Nephron (organoid): Measurements from ENCODE around the gene ADCY1.

Experiments used
- H3K27ac Mint-ChIP-seq, 3 experiments: 2 replicates each; pipeline ENCODE4 v1.8.0; 2020; ENCODE audit warnings: mixed read lengths in 3 of 3, mild to moderate bottlenecking in 2 of 3, moderate library complexity in 1 of 3
- H3K27me3 Mint-ChIP-seq: 2 replicates; pipeline ENCODE4 v1.8.0; 2021; ENCODE audit warnings: low read depth, mild to moderate bottlenecking, moderate library complexity, mixed read lengths
- H3K36me3 Mint-ChIP-seq: 2 replicates; pipeline ENCODE4 v1.8.0; 2020; ENCODE audit warnings: low read depth, mixed read lengths
- H3K4me1 Mint-ChIP-seq: 2 replicates; pipeline ENCODE4 v1.8.0; 2020; ENCODE audit warnings: mixed read lengths
- H3K4me3 Mint-ChIP-seq, 3 experiments: 2 replicates each; pipeline ENCODE4 v1.8.0; 2020; ENCODE audit warnings: mild to moderate bottlenecking in 3 of 3, mixed read lengths in 3 of 3, moderate library complexity in 2 of 3
- H3K9me3 Mint-ChIP-seq: 2 replicates; pipeline ENCODE4 v1.8.0; 2020; ENCODE audit warnings: mixed read lengths
- TF ChIP-seq, protein P1 (sequence below), 3 experiments: fragments of 200-600 bp; sonication (generic); IDR thresholded peaks; one replicate each; pipeline ENCODE4 v1.5.0; 2021; ENCODE audit warnings: antibody characterized with exemption in 3 of 3; ENCODE audit not compliant: unreplicated experiment in 3 of 3

Gene ADCY1

DNA sequence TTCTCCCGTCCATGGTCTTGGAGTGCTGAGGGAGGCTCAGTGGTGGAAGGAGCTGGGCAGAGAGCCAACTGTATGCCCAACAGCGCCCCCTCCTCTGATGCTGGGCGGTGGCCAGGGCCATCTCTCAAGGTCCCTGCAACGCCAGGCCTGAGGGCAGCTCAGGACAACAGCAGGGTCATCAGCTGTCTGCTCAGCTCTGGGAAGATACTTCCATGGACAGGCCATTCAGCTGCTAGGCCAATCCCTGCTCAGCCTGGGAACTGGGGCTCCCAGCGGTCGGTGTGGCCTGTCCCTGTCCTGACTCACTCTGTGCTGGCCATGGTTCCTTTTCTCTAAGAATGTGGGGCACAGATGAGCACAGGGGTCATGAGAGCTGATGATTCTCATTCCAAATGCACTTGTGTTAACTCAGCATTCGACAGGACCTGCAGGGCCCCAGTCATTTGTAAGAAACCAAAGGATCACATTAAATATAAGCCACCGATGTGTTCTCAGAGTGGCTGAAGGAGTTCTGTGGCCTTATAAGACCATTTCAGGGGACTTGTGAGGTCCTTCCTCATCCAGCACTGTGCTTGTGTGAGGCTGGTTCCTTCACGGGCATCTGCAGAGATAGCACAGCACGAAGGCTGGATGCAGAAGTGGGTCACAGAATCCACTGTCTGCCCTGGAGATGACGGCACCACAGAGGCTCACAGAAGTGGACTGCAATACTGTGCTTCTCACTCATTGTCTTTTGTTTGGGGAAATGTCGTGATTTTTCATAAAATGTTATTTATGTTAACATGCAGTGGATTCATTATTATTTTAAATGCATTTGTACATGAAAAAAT lies 73.0 kb downstream of the ADCY1 start:
- H3K4me3 Mint-ChIP-seq = no peak overlapping the region
- no peak overlapping the region for H3K27ac Mint-ChIP-seq
- TF ChIP-seq, protein P1, sequence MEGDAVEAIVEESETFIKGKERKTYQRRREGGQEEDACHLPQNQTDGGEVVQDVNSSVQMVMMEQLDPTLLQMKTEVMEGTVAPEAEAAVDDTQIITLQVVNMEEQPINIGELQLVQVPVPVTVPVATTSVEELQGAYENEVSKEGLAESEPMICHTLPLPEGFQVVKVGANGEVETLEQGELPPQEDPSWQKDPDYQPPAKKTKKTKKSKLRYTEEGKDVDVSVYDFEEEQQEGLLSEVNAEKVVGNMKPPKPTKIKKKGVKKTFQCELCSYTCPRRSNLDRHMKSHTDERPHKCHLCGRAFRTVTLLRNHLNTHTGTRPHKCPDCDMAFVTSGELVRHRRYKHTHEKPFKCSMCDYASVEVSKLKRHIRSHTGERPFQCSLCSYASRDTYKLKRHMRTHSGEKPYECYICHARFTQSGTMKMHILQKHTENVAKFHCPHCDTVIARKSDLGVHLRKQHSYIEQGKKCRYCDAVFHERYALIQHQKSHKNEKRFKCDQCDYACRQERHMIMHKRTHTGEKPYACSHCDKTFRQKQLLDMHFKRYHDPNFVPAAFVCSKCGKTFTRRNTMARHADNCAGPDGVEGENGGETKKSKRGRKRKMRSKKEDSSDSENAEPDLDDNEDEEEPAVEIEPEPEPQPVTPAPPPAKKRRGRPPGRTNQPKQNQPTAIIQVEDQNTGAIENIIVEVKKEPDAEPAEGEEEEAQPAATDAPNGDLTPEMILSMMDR (IDR thresholded peaks at IDR 0.05; ENCODE audit: unreplicated experiment in 3 of 3) = no peak
- H3K36me3 Mint-ChIP-seq = no peaks in the 10 kb centered on the region
- H3K4me1 Mint-ChIP-seq = no peaks in the 10 kb centered on the region
- H3K9me3 Mint-ChIP-seq = no peaks in the 10 kb centered on the region
- H3K27me3 Mint-ChIP-seq = no peaks in the 10 kb centered on the region

DNA sequence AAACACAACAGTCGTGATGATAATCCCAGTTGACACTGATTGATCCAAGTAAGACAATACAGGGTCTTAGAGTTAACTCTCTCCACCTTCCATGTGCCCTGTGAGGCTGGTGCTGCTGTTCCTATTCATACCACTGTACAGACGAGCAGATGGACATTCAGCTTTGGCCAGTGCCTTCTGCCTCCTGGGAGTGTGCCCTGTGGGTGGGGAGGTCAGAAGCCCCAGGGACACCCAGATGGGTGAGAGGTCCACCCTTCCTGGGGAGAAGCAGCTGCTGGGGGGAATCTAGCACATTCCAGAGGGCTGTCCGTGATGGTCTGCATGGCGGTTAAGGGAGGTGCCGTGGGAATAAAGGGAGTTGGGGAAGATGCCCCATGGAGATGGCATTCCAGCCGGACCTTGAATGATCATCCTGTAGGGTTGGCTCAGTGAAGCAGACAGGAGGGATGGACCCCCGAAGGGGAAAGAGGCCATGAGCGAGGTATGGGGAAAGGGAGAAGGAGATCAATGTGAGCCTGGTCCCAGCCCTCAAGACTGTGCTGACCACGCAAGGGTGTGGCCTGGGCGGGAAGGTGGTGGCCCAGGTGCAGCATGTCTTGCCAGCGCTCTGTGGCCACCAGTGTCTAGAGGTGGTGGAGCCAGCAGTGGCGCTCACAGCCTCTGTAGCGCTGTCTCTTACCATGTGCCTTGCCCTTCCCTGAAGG lies 74.0 kb downstream of the ADCY1 start:
- no peaks in the 10 kb centered on the region for H3K36me3 Mint-ChIP-seq
- H3K4me1 Mint-ChIP-seq = no peaks in the 10 kb centered on the region
- TF ChIP-seq, protein P1 (IDR thresholded peaks at IDR 0.05; ENCODE audit: unreplicated experiment in 3 of 3) = no peak
- no peak overlapping the region for H3K4me3 Mint-ChIP-seq
- H3K27me3 Mint-ChIP-seq = no peaks in the 10 kb centered on the region
- no peak overlapping the region for H3K27ac Mint-ChIP-seq
- H3K9me3 Mint-ChIP-seq = no peaks in the 10 kb centered on the region

DNA sequence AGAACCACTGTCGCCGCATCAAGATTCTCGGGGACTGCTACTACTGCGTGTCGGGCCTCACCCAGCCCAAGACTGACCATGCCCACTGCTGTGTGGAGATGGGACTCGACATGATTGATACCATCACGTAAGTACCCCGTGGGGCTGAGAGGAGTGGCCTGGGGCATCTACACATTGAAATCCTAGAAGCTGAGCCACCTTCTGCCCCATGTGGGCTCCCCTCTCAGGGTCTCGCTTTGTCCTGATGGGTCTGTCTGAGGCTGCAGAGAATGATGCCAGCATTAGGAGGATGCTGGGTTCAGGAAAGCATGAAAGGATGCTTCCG lies 74.5 kb downstream of the ADCY1 start:
- no peak overlapping the region for H3K4me3 Mint-ChIP-seq
- no peak overlapping the region for H3K27ac Mint-ChIP-seq
- H3K27me3 Mint-ChIP-seq = no peaks in the 10 kb centered on the region
- TF ChIP-seq, protein P1 (IDR thresholded peaks at IDR 0.05; ENCODE audit: unreplicated experiment in 3 of 3) = no peak
- no peaks in the 10 kb centered on the region for H3K36me3 Mint-ChIP-seq
- H3K9me3 Mint-ChIP-seq = no peaks in the 10 kb centered on the region
- no peaks in the 10 kb centered on the region for H3K4me1 Mint-ChIP-seq

DNA sequence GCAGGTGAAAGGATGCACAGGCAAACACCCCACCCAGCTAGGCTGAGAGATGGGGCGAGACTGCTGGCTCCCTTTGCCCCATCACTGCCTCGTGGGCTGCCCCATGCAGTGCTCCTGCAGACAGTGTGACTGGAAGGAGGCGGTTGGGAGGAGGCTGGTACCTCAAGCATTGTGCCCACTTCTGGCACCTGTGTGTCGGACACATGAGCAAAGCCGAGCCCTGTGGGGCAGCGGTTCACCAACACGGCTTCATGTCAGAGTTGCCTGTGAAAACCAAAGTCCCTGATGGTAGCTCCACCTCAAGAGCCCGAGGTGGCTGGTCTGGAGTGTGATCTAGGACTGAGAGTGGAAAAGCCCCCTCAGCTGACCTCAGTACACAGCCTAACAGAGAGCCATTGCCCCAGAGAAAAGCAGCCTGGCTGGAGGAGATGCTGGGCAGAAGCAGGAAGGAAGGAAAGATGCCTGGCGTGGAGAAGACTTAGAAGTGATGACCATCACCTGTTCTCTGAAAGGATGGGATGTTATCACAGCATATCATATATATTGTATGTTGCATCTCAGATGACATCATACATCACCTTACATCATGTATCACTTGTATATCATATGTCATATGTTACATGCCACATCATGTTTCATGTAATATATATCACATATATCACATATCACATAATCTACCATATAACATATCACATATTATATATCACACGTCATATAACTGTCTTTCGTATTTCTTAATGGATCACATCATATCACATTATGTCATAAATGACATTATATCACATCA lies 75.6 kb downstream of the ADCY1 start:
- H3K27ac Mint-ChIP-seq = no peak overlapping the region
- H3K4me3 Mint-ChIP-seq = no peak overlapping the region
- H3K9me3 Mint-ChIP-seq = no peaks in the 10 kb centered on the region
- H3K4me1 Mint-ChIP-seq = no peaks in the 10 kb centered on the region
- no peaks in the 10 kb centered on the region for H3K36me3 Mint-ChIP-seq
- no peaks in the 10 kb centered on the region for H3K27me3 Mint-ChIP-seq
- TF ChIP-seq, protein P1 (IDR thresholded peaks at IDR 0.05; ENCODE audit: unreplicated experiment in 3 of 3) = no peak

DNA sequence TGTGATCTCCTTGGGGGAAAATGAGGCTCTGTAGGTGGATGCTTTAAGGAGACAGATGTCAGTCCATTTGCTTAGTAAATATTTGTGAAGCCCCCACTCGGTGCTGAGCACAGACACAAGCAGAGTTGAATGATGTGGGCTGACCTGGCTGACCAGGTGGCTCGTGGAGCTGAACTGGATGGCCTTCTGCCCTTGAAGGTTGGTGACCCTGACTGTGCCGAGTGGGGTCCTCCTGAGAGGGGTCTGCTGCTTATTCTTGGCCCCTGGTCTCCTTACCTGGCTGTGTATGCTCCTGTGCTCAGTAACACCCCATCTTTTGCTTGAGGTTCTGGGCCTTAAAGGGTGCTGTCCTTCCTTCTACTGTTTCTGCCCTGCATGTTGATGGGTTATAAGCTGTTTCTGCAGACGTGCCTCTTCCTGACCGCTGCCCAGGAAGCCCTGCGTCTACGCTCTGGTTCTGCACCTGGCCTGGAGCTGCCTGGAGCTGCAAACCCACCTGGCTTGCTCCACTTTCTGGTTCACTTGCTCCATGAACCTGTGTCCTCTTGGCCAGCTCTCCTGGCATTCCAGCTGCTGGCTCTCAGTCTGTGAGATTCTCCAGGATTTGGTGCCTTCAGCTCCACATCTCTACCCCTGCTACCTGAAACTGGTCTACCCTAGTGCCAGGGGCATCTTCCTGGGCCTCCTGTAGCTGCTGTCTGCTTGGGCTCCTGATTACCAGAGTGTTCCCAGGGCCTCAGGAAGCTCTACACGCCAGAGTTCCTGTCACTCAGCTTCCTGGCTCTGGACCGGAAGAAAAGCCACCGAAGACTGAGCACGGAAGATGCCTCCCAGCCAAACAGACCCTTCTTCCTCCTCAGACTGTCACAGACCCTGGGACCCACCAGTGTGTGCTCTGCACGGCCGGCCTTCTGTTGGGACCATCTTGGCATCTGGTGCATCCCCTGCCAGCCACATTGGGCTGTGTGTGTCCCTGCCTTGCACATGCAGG lies 76.5 kb downstream of the ADCY1 start:
- Mint-ChIP-seq H3K4me3 (no peak overlapping the region), H3K27ac (no peak overlapping the region), H3K9me3 (no peaks in the 10 kb centered on the region), H3K4me1 (no peaks in the 10 kb centered on the region), H3K36me3 (no peaks in the 10 kb centered on the region), H3K27me3 (no peaks in the 10 kb centered on the region)
- TF ChIP-seq, protein P1 (IDR thresholded peaks at IDR 0.05; ENCODE audit: unreplicated experiment in 3 of 3) = no peak
